NK-92 treated with Interleukin-12 subunit alpha and Interleukin-12 subunit beta, amount 100 ng/mL, for 24 hours (cell line): ENCODE data around the gene CALR3.
"Not testable (repeated sequence)": the region's sequence is repeated elsewhere in the genome, so short reads cannot be mapped to it uniquely, and the experiment has no call there.

ENCODE experiments used
- DNase-seq: peaks from one replicate; lab custom pipeline; 2025; lab: John Stamatoyannopoulos, UW

The CALR3 gene

GRCh38 chr19:16496613-16496983, 631 bp upstream of the CALR3 start:
- DNase-seq: no peak

GRCh38 chr19:16486476-16486875, 9.5 kb downstream of the CALR3 start:
- not testable (repeated sequence) for DNase-seq

- no peak for DNase-seq
Measured at GRCh38 chr19:16482745-16483144, 13.2 kb downstream of the CALR3 start.

GRCh38 chr19:16477311-16477710, 18.7 kb downstream of the CALR3 start:
- no peak for DNase-seq

GRCh38 chr19:16476401-16476800, 19.6 kb downstream of the CALR3 start:
- no peak for DNase-seq

- peak; percentile 16 for DNase-seq
Measured at GRCh38 chr19:16473875-16474392, 22.0 kb downstream of the CALR3 start.

GRCh38 chr19:16472992-16473391, 23.0 kb downstream of the CALR3 start:
- no peak for DNase-seq

- DNase-seq: not testable (repeated sequence)
Measured at GRCh38 chr19:16472559-16472899, 23.4 kb downstream of the CALR3 start.

- no peak for DNase-seq
Measured at GRCh38 chr19:16470911-16471811, 24.8 kb downstream of the CALR3 start.

GRCh38 chr19:16470541-16470910, 25.4 kb downstream of the CALR3 start:
- no peak for DNase-seq

- no peak for DNase-seq
Measured at GRCh38 chr19:16467581-16467980, 28.4 kb downstream of the CALR3 start.

- DNase-seq: not testable (repeated sequence)
Measured at GRCh38 chr19:16466802-16467427, 29.1 kb downstream of the CALR3 start.

GRCh38 chr19:16465239-16465638, 30.7 kb downstream of the CALR3 start:
- no peak for DNase-seq

GRCh38 chr19:16463991-16464575, 31.9 kb downstream of the CALR3 start:
- no peak for DNase-seq

GRCh38 chr19:16463341-16463990, 32.5 kb downstream of the CALR3 start:
- no peak for DNase-seq

- no peak for DNase-seq
Measured at GRCh38 chr19:16462757-16463250, 33.2 kb downstream of the CALR3 start.

GRCh38 chr19:16461630-16462051, 34.3 kb downstream of the CALR3 start:
- DNase-seq: no peak

GRCh38 chr19:16460454-16460853, 35.5 kb downstream of the CALR3 start:
- DNase-seq: no peak

- no peak for DNase-seq
Measured at GRCh38 chr19:16459680-16460079, 36.3 kb downstream of the CALR3 start.

- DNase-seq: no peak
Measured at GRCh38 chr19:16458391-16459341, 37.3 kb downstream of the CALR3 start.

GRCh38 chr19:16457954-16458331, 38.0 kb downstream of the CALR3 start:
- DNase-seq: no peak
